ENCODE results near the gene NFYC.

The NFYC gene

GRCh38 chr1:40734882-40735628 is 43.6 kb downstream of the NFYC start:
- DNase-seq (ENCODE audit: low read depth in 1 of 2, low spot score in 1 of 2), result no peak

GRCh38 chr1:40736085-40736531 is 44.6 kb downstream of the NFYC start:
- DNase-seq (ENCODE audit: low read depth in 1 of 2, low spot score in 1 of 2), result no peak

- no peak for DNase-seq (ENCODE audit: low read depth in 1 of 2, low spot score in 1 of 2)
These were observed 47.3 kb downstream of the NFYC start for GRCh38 chr1:40738831-40739230.

GRCh38 chr1:40739455-40740008 is 48.0 kb downstream of the NFYC start:
- DNase-seq (ENCODE audit: low read depth in 1 of 2, low spot score in 1 of 2), result no peak

GRCh38 chr1:40740039-40740996 is 48.8 kb downstream of the NFYC start:
- DNase-seq (ENCODE audit: low read depth in 1 of 2, low spot score in 1 of 2), result no peak

- no peak for DNase-seq (ENCODE audit: low read depth in 1 of 2, low spot score in 1 of 2)
These were observed 49.7 kb downstream of the NFYC start for GRCh38 chr1:40740997-40741736.

GRCh38 chr1:40742363-40743061 is 51.0 kb downstream of the NFYC start:
- no peak for DNase-seq (ENCODE audit: low read depth in 1 of 2, low spot score in 1 of 2)

GRCh38 chr1:40743452-40743851 is 51.9 kb downstream of the NFYC start:
- DNase-seq (ENCODE audit: low read depth in 1 of 2, low spot score in 1 of 2), result no peak

- DNase-seq (ENCODE audit: low read depth in 1 of 2, low spot score in 1 of 2), result no peak
These were observed 52.4 kb downstream of the NFYC start for GRCh38 chr1:40743860-40744259.

- no peak for DNase-seq (ENCODE audit: low read depth in 1 of 2, low spot score in 1 of 2)
These were observed 53.7 kb downstream of the NFYC start for GRCh38 chr1:40745176-40745575.

GRCh38 chr1:40746344-40747090 is 55.0 kb downstream of the NFYC start:
- no peak for DNase-seq (ENCODE audit: low read depth in 1 of 2, low spot score in 1 of 2)

- DNase-seq (ENCODE audit: low read depth in 1 of 2, low spot score in 1 of 2), result no peak
These were observed 57.6 kb downstream of the NFYC start for GRCh38 chr1:40748841-40749718.

GRCh38 chr1:40749817-40750216 is 58.3 kb downstream of the NFYC start:
- no peak for DNase-seq (ENCODE audit: low read depth in 1 of 2, low spot score in 1 of 2)

- DNase-seq (ENCODE audit: low read depth in 1 of 2, low spot score in 1 of 2), result no peak
These were observed 59.0 kb downstream of the NFYC start for GRCh38 chr1:40750451-40750908.

- DNase-seq (ENCODE audit: low read depth in 1 of 2, low spot score in 1 of 2), result no peak
These were observed 60.3 kb downstream of the NFYC start for GRCh38 chr1:40751802-40752201.

- no peak for DNase-seq (ENCODE audit: low read depth in 1 of 2, low spot score in 1 of 2)
These were observed 61.8 kb downstream of the NFYC start for GRCh38 chr1:40753142-40753882.

GRCh38 chr1:40754201-40754600 is 62.7 kb downstream of the NFYC start:
- no peak for DNase-seq (ENCODE audit: low read depth in 1 of 2, low spot score in 1 of 2)

- no peak for DNase-seq (ENCODE audit: low read depth in 1 of 2, low spot score in 1 of 2)
These were observed 63.6 kb downstream of the NFYC start for GRCh38 chr1:40755067-40755466.
